Body of pancreas (tissue), 4 donors: ENCODE results near the gene MED27. TPM values are rescaled to one million over a fixed set of nuclear protein-coding genes. Genes with fewer than 3 reads are reported as not detected.

ENCODE experiments used
- ATAC-seq: fragments of 150-250 bp; one replicate; pipeline ENCODE4 v1.9.1; 2016
- DNase-seq, 4 donors: peaks; one replicate each; pipeline ENCODE4 v3.0.0-alpha.2; 2019
- H3K27ac ChIP-seq, 4 donors: fragments of 200-600 bp; sonication (generic); 1 replicate in 3 of 4; 2 replicates in 1 of 4; pipeline versions ENCODE4 v1.5.1 to v1.6.1; 2016 to 2019; ENCODE audit warnings: mild to moderate bottlenecking in 1 of 4, mixed read lengths in 1 of 4, moderate library complexity in 1 of 4
- H3K27me3 ChIP-seq, 2 donors: fragments of 200-600 bp; sonication (generic); one replicate each; pipeline ENCODE4 v1.6.0; 2016; ENCODE audit warnings: mild to moderate bottlenecking in 1 of 2
- H3K36me3 ChIP-seq, 2 donors: fragments of 200-600 bp; sonication (generic); replicated peaks in 1 of 2; 2 replicates each; pipeline ENCODE4 v1.5.1; 2016; ENCODE audit warnings: low read depth in 2 of 2; ENCODE audit not compliant: insufficient read depth in 1 of 2
- H3K4me1 ChIP-seq: fragments of 200-600 bp; sonication (generic); one replicate; pipeline ENCODE4 v1.6.0; 2016
- H3K4me3 ChIP-seq, 2 donors: fragments of 200-600 bp; sonication (generic); 1 replicate in 1 of 2; 2 replicates in 1 of 2; pipeline ENCODE4 v1.5.1; 2016 to 2019
- H3K9me3 ChIP-seq, 3 donors: fragments of 200-600 bp; sonication (generic); 1 replicate in 2 of 3; 2 replicates in 1 of 3; pipeline ENCODE4 v1.5.1; 2016
- POLR2A ChIP-seq, 3 donors: fragments of 450-650 bp; IDR thresholded peaks; one replicate each; pipeline ENCODE4 v1.6.1; 2016; ENCODE audit warnings: antibody characterized with exemption in 3 of 3, mild to moderate bottlenecking in 2 of 3
- WGBS, 2 donors: methylation state at CpG; one replicate each; pipeline ENCODE4 v1.1.5; 2017; 5-methylcytosine and 5-hydroxymethylcytosine counted together
- intact Hi-C: fragments of 100-400 bp; cut with DNase I; formaldehyde crosslinking; loops from one replicate; pipeline ENCODE4 v1.15.1; 2023
- total RNA-seq, 2 donors: library from RNA; depleted of rRNA; stranded (reverse); fragments of >200 nt; gene quantifications; one replicate each; pipeline ENCODE4 v1.1.0, GENCODE V29; 2016
- TF ChIP-seq, protein P1 (sequence below), 7 experiments: fragments of 450-650 bp in 4 of 7; fragments of 200-600 bp in 3 of 7; sonication (generic) in 3 of 7; IDR thresholded peaks; one replicate each; pipeline ENCODE4 v1.5.1; 2016 to 2019; ENCODE audit warnings: antibody characterized with exemption in 7 of 7

MED27 gene
- total RNA-seq, 2 donors from 2014 or later = 3.4 to 11.5 TPM

DNA sequence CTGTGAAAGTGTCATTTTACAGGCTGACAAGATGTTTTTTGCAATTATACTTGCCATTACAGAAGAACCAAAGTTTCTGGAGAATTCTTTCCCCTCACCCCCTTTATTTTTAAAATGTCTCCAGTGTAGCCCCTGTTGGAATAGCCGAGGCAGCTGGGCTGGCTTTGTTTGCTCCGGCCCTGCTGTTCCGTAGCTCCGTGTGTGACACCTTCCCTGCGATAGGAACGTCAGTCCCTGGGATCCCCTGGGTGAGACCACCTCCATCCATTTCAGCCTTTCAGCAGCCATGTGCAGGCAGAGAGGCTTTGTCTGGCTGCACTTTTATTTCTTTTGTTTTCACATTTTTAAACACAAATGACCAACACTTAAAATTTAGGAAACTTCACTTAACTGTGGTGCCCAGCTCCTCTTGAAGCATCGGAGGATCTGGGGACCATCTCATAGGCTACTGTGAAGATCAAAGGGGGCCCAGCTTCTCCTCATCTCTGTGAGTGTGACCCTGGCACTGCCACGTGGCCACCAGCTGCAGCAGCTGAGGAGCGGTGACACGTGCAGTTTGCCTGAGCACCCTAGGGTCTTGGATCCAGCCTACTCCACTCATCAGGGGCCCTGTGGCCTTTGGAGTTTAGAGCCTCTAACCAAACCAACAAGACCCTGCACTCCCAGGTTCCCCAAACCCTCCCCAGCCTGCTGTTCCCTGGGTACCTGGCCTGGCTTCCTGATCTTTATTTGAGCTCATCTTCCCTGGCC lies 214.0 kb downstream of the MED27 start:
- no peak overlapping the region for H3K27ac ChIP-seq
- H3K36me3 ChIP-seq = no peaks in the 10 kb centered on the region
- TF ChIP-seq, protein P1, sequence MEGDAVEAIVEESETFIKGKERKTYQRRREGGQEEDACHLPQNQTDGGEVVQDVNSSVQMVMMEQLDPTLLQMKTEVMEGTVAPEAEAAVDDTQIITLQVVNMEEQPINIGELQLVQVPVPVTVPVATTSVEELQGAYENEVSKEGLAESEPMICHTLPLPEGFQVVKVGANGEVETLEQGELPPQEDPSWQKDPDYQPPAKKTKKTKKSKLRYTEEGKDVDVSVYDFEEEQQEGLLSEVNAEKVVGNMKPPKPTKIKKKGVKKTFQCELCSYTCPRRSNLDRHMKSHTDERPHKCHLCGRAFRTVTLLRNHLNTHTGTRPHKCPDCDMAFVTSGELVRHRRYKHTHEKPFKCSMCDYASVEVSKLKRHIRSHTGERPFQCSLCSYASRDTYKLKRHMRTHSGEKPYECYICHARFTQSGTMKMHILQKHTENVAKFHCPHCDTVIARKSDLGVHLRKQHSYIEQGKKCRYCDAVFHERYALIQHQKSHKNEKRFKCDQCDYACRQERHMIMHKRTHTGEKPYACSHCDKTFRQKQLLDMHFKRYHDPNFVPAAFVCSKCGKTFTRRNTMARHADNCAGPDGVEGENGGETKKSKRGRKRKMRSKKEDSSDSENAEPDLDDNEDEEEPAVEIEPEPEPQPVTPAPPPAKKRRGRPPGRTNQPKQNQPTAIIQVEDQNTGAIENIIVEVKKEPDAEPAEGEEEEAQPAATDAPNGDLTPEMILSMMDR (IDR thresholded peaks at IDR 0.05) = no peak
- TF ChIP-seq POLR2A (IDR thresholded peaks at IDR 0.05) = no peak
- WGBS, 2 donors = 90 to 91% methylated on average over 10 of the region's 10 CpGs
- ATAC-seq (no peak), DNase-seq (no peak)
- H3K9me3 ChIP-seq = no peaks in the 10 kb centered on the region
- no peak overlapping the region for H3K4me3 ChIP-seq
- no peaks in the 10 kb centered on the region for H3K27me3 ChIP-seq
- intact Hi-C loops = no loop called here
- H3K4me1 ChIP-seq = no peaks in the 10 kb centered on the region

DNA sequence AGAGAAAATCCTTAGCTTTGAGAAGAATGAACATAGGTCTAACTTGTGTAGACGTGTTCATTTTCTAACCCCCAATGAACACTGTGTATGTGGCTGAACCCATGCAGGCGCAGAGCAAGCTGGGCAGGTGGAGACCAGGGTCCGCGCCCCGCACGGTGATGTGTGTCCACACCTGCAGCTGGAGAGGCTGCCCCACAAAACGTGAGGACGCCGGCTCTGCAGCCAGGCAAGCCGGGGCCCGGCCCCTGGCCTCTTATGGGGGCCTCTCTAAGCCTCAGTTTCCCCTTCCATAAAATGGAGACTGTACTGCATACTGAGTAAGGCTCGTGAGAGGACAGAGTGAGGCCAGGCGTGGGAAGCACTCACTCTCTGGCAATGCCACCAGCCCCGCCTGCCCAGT lies 215.1 kb downstream of the MED27 start:
- peaks cover 0 to 6% of the 10 kb centered on the region in 2 donors for H3K36me3 ChIP-seq
- TF ChIP-seq, protein P1 (IDR thresholded peaks at IDR 0.05) = no peak
- no peak for TF ChIP-seq POLR2A (IDR thresholded peaks at IDR 0.05)
- H3K4me1 ChIP-seq = no peaks in the 10 kb centered on the region
- DNase-seq (no peak), ATAC-seq (no peak)
- 93 to 95% methylated on average over 12 to 14 of the region's 14 CpGs for WGBS, 2 donors
- no peaks in the 10 kb centered on the region for H3K27me3 ChIP-seq
- H3K27ac ChIP-seq = no peak overlapping the region
- H3K9me3 ChIP-seq = no peaks in the 10 kb centered on the region
- no peak overlapping the region for H3K4me3 ChIP-seq
- intact Hi-C loops = no loop called here

DNA sequence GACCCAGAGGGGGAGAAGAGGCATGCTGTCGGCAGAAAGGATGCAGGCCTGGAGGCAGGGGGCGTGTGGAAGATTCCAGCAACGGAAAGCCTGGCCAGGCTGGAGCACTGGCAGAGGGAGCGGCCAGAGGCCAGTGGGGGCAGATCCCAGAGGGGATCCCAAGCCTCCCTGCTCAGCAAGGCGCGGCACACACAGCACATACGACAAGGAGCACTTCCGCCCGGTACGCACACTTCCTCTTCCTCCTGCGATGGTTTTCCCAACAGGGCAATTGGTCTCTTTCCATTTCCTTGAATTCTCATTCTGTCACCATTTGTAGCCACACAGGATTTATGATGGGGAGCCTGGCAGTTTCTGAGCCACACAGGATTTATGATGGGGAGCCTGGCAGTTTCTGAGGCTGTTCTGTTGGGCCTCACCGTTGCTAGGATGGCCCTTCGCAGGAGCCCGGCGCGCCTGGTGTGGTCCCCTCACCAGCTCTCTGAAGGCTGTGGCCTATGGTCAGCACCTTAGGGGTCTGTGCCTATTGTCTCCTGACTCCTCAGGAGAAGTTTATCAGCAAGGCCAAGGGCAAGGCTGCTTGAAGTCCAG lies 216.3 kb downstream of the MED27 start:
- no peak for ATAC-seq
- intact Hi-C loops = no loop called here
- H3K9me3 ChIP-seq = no peaks in the 10 kb centered on the region
- WGBS, 2 donors = 79 to 91% methylated on average over 16 of the region's 16 CpGs
- no peaks in the 10 kb centered on the region for H3K27me3 ChIP-seq
- no peaks in the 10 kb centered on the region for H3K4me1 ChIP-seq
- no peak overlapping the region for H3K27ac ChIP-seq
- TF ChIP-seq, protein P1 (IDR thresholded peaks at IDR 0.05) = no peak
- TF ChIP-seq POLR2A (IDR thresholded peaks at IDR 0.05) = no peak
- peaks cover 0 to 6% of the 10 kb centered on the region in 2 donors for H3K36me3 ChIP-seq
- no peak overlapping the region for H3K4me3 ChIP-seq
- DNase-seq = no peak

DNA sequence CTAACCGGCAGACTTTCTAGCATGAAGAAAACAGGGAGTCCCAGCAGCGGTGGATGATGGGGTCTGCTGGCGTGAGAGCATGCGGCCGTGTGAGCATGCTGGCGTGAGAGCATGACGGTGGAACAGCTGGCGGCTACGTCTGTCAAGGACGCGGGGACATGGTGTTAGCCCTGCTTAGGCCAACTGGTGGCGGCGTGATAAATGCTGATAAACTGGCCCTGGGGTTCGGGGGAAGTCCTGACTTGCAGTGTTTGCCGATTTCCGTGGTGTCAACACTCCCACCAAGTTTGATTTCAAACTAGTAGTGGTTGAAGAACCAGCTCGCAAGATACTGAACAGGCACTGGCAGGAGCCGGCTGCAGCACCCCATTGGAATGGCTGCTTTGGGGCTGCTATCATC lies 217.4 kb downstream of the MED27 start:
- no peak for ATAC-seq
- Histone ChIP-seq H3K36me3 (peaks cover 0 to 6% of the 10 kb centered on the region in 2 donors), H3K9me3 (no peaks in the 10 kb centered on the region), H3K27ac (no peak overlapping the region), H3K4me3 (no peak overlapping the region), H3K4me1 (no peaks in the 10 kb centered on the region), H3K27me3 (no peaks in the 10 kb centered on the region)
- DNase-seq = no peak
- TF ChIP-seq, protein P1 (IDR thresholded peaks at IDR 0.05) = no peak
- intact Hi-C loops = no loop called here
- 72 to 84% methylated on average over 18 of the region's 18 CpGs for WGBS, 2 donors

DNA sequence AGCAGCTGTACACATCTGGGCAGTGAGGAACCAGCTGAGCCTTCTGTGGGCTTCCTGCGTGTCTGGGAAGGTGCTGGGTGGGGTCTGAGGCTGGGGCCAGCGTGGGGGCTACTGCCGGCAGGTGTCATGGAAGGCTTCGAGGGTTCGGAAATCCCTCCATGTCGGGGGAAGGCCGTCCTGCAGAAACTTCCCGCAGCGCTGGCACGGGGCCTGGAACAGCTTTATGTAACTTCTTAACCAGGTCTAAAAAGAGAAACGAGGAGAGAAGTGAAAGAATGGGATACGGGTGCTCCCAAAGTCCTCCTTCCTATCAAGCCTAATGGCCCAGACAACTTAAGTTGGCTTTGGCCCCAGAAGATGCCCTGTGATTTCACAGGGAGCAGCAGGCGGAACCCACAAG lies 219.2 kb downstream of the MED27 start:
- no peaks in the 10 kb centered on the region for H3K27me3 ChIP-seq
- DNase-seq (no peak), ATAC-seq (no peak)
- peaks cover 0 to 6% of the 10 kb centered on the region in 2 donors for H3K36me3 ChIP-seq
- TF ChIP-seq, protein P1 (IDR thresholded peaks at IDR 0.05) = no peak
- no peak for TF ChIP-seq POLR2A (IDR thresholded peaks at IDR 0.05)
- no peaks in the 10 kb centered on the region for H3K9me3 ChIP-seq
- H3K4me1 ChIP-seq = no peaks in the 10 kb centered on the region
- WGBS, 2 donors = 93% methylated on average over 13 of the region's 13 CpGs
- no peak overlapping the region for H3K27ac ChIP-seq
- H3K4me3 ChIP-seq = no peak overlapping the region
- intact Hi-C loops = no loop called here
